ENCODE data around the gene LANCL3. TPM values are rescaled to one million over a fixed set of nuclear protein-coding genes. Genes with fewer than 3 reads are reported as not detected.
"Not testable (repeated sequence)": the region's sequence is repeated elsewhere in the genome, so short reads cannot be mapped to it uniquely, and the experiment has no call there.

The LANCL3 gene
- total RNA-seq (0.24 TPM), polyA plus RNA-seq (0.30 TPM)
- long read RNA-seq, donor 1, result 0 reads
- long read RNA-seq, donor 2, result 0 reads
- long read RNA-seq, donor 3, result 0 reads
- long read RNA-seq, donor 4, result 0 reads
- long read RNA-seq, donor 5, result 0 reads
- long read RNA-seq, donor 6, result 0 reads
- long read RNA-seq, donor 7, result 0 reads
- long read RNA-seq, donor 8, result 0 reads
- long read RNA-seq, donor 9, result 0 reads
- long read RNA-seq, donor 10, result 0 reads

- H3K9me3 ChIP-seq (ENCODE audit: control insufficient read depth in 2 of 2, insufficient read depth in 1 of 2, low read length in 1 of 2); H3K4me3 ChIP-seq (ENCODE audit: low read length in 2 of 2); H3K4me1 ChIP-seq (ENCODE audit: control insufficient read depth in 2 of 2, insufficient read depth in 2 of 2, low read length in 2 of 2); H3K27ac ChIP-seq (ENCODE audit: low read depth in 1 of 2, low read length in 1 of 2); H3K36me3 ChIP-seq (ENCODE audit: control insufficient read depth in 2 of 2, insufficient read depth in 2 of 2, low read length in 1 of 2); DNase-seq (ENCODE audit: low read depth in 6 of 9, low spot score in 9 of 9): not testable (repeated sequence)
- peaks cover 3 to 14% of the 10 kb centered on the region in 2 donors for H3K27me3 ChIP-seq (ENCODE audit: control insufficient read depth in 2 of 2, insufficient read depth in 1 of 2, low read length in 1 of 2)
- 2% methylated on average over 66 of the region's 68 CpGs for WGBS
These were observed at the start of gene LANCL3 for GRCh38 chrX:37571426-37572107. LANCL3 (plus strand) TSS chrX:37571661; CDS start chrX:37571871, 210 bp downstream.

GRCh38 chrX:37523673-37524072 is 47.8 kb upstream of the LANCL3 start:
- not testable (repeated sequence) for H3K36me3 ChIP-seq (ENCODE audit: control insufficient read depth in 2 of 2, insufficient read depth in 2 of 2, low read length in 1 of 2); H3K4me3 ChIP-seq (ENCODE audit: low read length in 2 of 2); H3K27ac ChIP-seq (ENCODE audit: low read depth in 1 of 2, low read length in 1 of 2); H3K9me3 ChIP-seq (ENCODE audit: control insufficient read depth in 2 of 2, insufficient read depth in 1 of 2, low read length in 1 of 2); H3K4me1 ChIP-seq (ENCODE audit: control insufficient read depth in 2 of 2, insufficient read depth in 2 of 2, low read length in 2 of 2); DNase-seq (ENCODE audit: low read depth in 6 of 9, low spot score in 9 of 9); H3K27me3 ChIP-seq (ENCODE audit: control insufficient read depth in 2 of 2, insufficient read depth in 1 of 2, low read length in 1 of 2)
- 90% methylated on average over 3 of the region's 3 CpGs for WGBS

- H3K36me3 ChIP-seq (ENCODE audit: control insufficient read depth in 2 of 2, insufficient read depth in 2 of 2, low read length in 1 of 2), result no peaks in the 10 kb centered on the region
- H3K9me3 ChIP-seq (ENCODE audit: control insufficient read depth in 2 of 2, insufficient read depth in 1 of 2, low read length in 1 of 2), result peaks cover 0 to 11% of the 10 kb centered on the region in 2 donors
- no peak overlapping the region for H3K4me3 ChIP-seq (ENCODE audit: low read length in 2 of 2)
- no peak overlapping the region for H3K27ac ChIP-seq (ENCODE audit: low read depth in 1 of 2, low read length in 1 of 2)
- H3K4me1 ChIP-seq (ENCODE audit: control insufficient read depth in 2 of 2, insufficient read depth in 2 of 2, low read length in 2 of 2), result no peaks in the 10 kb centered on the region
- WGBS, result 96% methylated on average over 11 of the region's 11 CpGs
- no peak for DNase-seq (ENCODE audit: low read depth in 6 of 9, low spot score in 9 of 9)
- H3K27me3 ChIP-seq (ENCODE audit: control insufficient read depth in 2 of 2, insufficient read depth in 1 of 2, low read length in 1 of 2), result no peaks in the 10 kb centered on the region
These were observed 29.5 kb upstream of the LANCL3 start for GRCh38 chrX:37541991-37542390.

- Histone ChIP-seq H3K27ac (ENCODE audit: low read depth in 1 of 2, low read length in 1 of 2) (no peak overlapping the region), H3K4me3 (ENCODE audit: low read length in 2 of 2) (no peak overlapping the region), H3K4me1 (ENCODE audit: control insufficient read depth in 2 of 2, insufficient read depth in 2 of 2, low read length in 2 of 2) (no peaks in the 10 kb centered on the region), H3K27me3 (ENCODE audit: control insufficient read depth in 2 of 2, insufficient read depth in 1 of 2, low read length in 1 of 2) (no peaks in the 10 kb centered on the region), H3K36me3 (ENCODE audit: control insufficient read depth in 2 of 2, insufficient read depth in 2 of 2, low read length in 1 of 2) (no peaks in the 10 kb centered on the region), H3K9me3 (ENCODE audit: control insufficient read depth in 2 of 2, insufficient read depth in 1 of 2, low read length in 1 of 2) (peaks cover 0 to 11% of the 10 kb centered on the region in 2 donors)
- WGBS, result 98% methylated on average over 15 of the region's 15 CpGs
- no peak for DNase-seq (ENCODE audit: low read depth in 6 of 9, low spot score in 9 of 9)
These were observed 28.7 kb upstream of the LANCL3 start for GRCh38 chrX:37542791-37543190.

GRCh38 chrX:37543324-37543723 is 28.1 kb upstream of the LANCL3 start:
- Histone ChIP-seq H3K27ac (ENCODE audit: low read depth in 1 of 2, low read length in 1 of 2) (no peak overlapping the region), H3K4me3 (ENCODE audit: low read length in 2 of 2) (no peak overlapping the region), H3K27me3 (ENCODE audit: control insufficient read depth in 2 of 2, insufficient read depth in 1 of 2, low read length in 1 of 2) (no peaks in the 10 kb centered on the region), H3K9me3 (ENCODE audit: control insufficient read depth in 2 of 2, insufficient read depth in 1 of 2, low read length in 1 of 2) (peaks cover 0 to 11% of the 10 kb centered on the region in 2 donors), H3K36me3 (ENCODE audit: control insufficient read depth in 2 of 2, insufficient read depth in 2 of 2, low read length in 1 of 2) (no peaks in the 10 kb centered on the region), H3K4me1 (ENCODE audit: control insufficient read depth in 2 of 2, insufficient read depth in 2 of 2, low read length in 2 of 2) (no peaks in the 10 kb centered on the region)
- 98% methylated on average over 23 of the region's 23 CpGs for WGBS
- DNase-seq (ENCODE audit: low read depth in 6 of 9, low spot score in 9 of 9), result no peak

- WGBS, result 100% methylated on average over 1 of the region's 1 CpG
- not testable (repeated sequence) for DNase-seq (ENCODE audit: low read depth in 6 of 9, low spot score in 9 of 9); H3K4me1 ChIP-seq (ENCODE audit: control insufficient read depth in 2 of 2, insufficient read depth in 2 of 2, low read length in 2 of 2); H3K4me3 ChIP-seq (ENCODE audit: low read length in 2 of 2); H3K27me3 ChIP-seq (ENCODE audit: control insufficient read depth in 2 of 2, insufficient read depth in 1 of 2, low read length in 1 of 2); H3K36me3 ChIP-seq (ENCODE audit: control insufficient read depth in 2 of 2, insufficient read depth in 2 of 2, low read length in 1 of 2); H3K27ac ChIP-seq (ENCODE audit: low read depth in 1 of 2, low read length in 1 of 2)
- H3K9me3 ChIP-seq (ENCODE audit: control insufficient read depth in 2 of 2, insufficient read depth in 1 of 2, low read length in 1 of 2), result peaks cover 0 to 11% of the 10 kb centered on the region in 2 donors
These were observed 26.9 kb upstream of the LANCL3 start for GRCh38 chrX:37544531-37544930.

GRCh38 chrX:37545066-37545465 is 26.4 kb upstream of the LANCL3 start:
- H3K27ac ChIP-seq (ENCODE audit: low read depth in 1 of 2, low read length in 1 of 2), result no peak overlapping the region
- peaks cover 0 to 11% of the 10 kb centered on the region in 2 donors for H3K9me3 ChIP-seq (ENCODE audit: control insufficient read depth in 2 of 2, insufficient read depth in 1 of 2, low read length in 1 of 2)
- no peaks in the 10 kb centered on the region for H3K4me1 ChIP-seq (ENCODE audit: control insufficient read depth in 2 of 2, insufficient read depth in 2 of 2, low read length in 2 of 2)
- no peak for DNase-seq (ENCODE audit: low read depth in 6 of 9, low spot score in 9 of 9)
- no peak overlapping the region for H3K4me3 ChIP-seq (ENCODE audit: low read length in 2 of 2)
- H3K36me3 ChIP-seq (ENCODE audit: control insufficient read depth in 2 of 2, insufficient read depth in 2 of 2, low read length in 1 of 2), result no peaks in the 10 kb centered on the region
- H3K27me3 ChIP-seq (ENCODE audit: control insufficient read depth in 2 of 2, insufficient read depth in 1 of 2, low read length in 1 of 2), result no peaks in the 10 kb centered on the region
- 99% methylated on average over 25 of the region's 25 CpGs for WGBS

- H3K4me3 ChIP-seq (ENCODE audit: low read length in 2 of 2), result not testable (repeated sequence)
These were observed 21.8 kb upstream of the LANCL3 start for GRCh38 chrX:37549619-37550018.

GRCh38 chrX:37553476-37553875 is 18.0 kb upstream of the LANCL3 start:
- Histone ChIP-seq H3K4me3 (ENCODE audit: low read length in 2 of 2) (no peak overlapping the region), H3K4me1 (ENCODE audit: control insufficient read depth in 2 of 2, insufficient read depth in 2 of 2, low read length in 2 of 2) (no peaks in the 10 kb centered on the region), H3K27ac (ENCODE audit: low read depth in 1 of 2, low read length in 1 of 2) (no peak overlapping the region), H3K36me3 (ENCODE audit: control insufficient read depth in 2 of 2, insufficient read depth in 2 of 2, low read length in 1 of 2) (no peaks in the 10 kb centered on the region), H3K9me3 (ENCODE audit: control insufficient read depth in 2 of 2, insufficient read depth in 1 of 2, low read length in 1 of 2) (no peaks in the 10 kb centered on the region), H3K27me3 (ENCODE audit: control insufficient read depth in 2 of 2, insufficient read depth in 1 of 2, low read length in 1 of 2) (no peaks in the 10 kb centered on the region)
- no peak for DNase-seq (ENCODE audit: low read depth in 6 of 9, low spot score in 9 of 9)
- 94% methylated on average over 6 of the region's 6 CpGs for WGBS

More at GRCh38 chrX:37549619-37550018, 21.8 kb upstream of the LANCL3 start:
- not testable (repeated sequence) for H3K27me3 ChIP-seq (ENCODE audit: control insufficient read depth in 2 of 2, insufficient read depth in 1 of 2, low read length in 1 of 2); H3K4me1 ChIP-seq (ENCODE audit: control insufficient read depth in 2 of 2, insufficient read depth in 2 of 2, low read length in 2 of 2); H3K9me3 ChIP-seq (ENCODE audit: control insufficient read depth in 2 of 2, insufficient read depth in 1 of 2, low read length in 1 of 2); H3K36me3 ChIP-seq (ENCODE audit: control insufficient read depth in 2 of 2, insufficient read depth in 2 of 2, low read length in 1 of 2); H3K27ac ChIP-seq (ENCODE audit: low read depth in 1 of 2, low read length in 1 of 2); DNase-seq (ENCODE audit: low read depth in 6 of 9, low spot score in 9 of 9)
